ENCODE data around the gene XRCC6. TPM values are rescaled to one million over a fixed set of nuclear protein-coding genes. Genes with fewer than 3 reads are reported as not detected.
"Not testable (repeated sequence)": the region's sequence is repeated elsewhere in the genome, so short reads cannot be mapped to it uniquely, and the experiment has no call there.

XRCC6 gene
- total and polyA plus RNA-seq, 10 donors = 93.6 to 183 (median 152) TPM

DNA sequence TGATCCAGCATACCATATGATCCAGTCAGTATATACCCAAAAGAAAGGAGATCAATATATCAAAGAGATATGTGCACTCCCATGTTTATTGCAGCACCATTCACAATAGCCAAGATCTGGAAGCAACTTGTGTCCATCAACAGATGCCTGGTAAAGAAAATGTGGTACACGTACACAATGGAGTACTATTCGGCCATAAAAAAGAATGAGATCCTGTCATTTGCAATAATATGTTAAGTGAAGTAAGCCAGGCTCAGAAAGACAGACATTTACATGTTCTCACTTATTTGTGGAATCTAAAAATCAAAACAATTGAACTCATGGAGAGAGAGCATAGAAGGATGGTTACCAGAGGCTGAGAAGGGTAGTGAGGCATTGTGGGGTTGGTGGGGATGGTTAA, 40.6 kb downstream of the XRCC6 start:
- Histone ChIP-seq H3K9me3 (no peaks in the 10 kb centered on the region), H3K36me3 (peaks cover 8 to 89% (median 85%) of the 10 kb centered on the region in 6 donors), H3K27ac (no peak overlapping the region), H3K4me1 (peaks cover 3 to 7% (median 5%) of the 10 kb centered on the region in 6 donors), H3K4me3 (no peak overlapping the region), H3K27me3 (replicated peaks in 1 of 7) (no peaks in the 10 kb centered on the region)
- TF ChIP-seq POLR2AphosphoS5 (IDR thresholded peaks at IDR 0.05) (no peak), POLR2A (IDR thresholded peaks at IDR 0.05) (no peak)
- TF ChIP-seq, protein P1, sequence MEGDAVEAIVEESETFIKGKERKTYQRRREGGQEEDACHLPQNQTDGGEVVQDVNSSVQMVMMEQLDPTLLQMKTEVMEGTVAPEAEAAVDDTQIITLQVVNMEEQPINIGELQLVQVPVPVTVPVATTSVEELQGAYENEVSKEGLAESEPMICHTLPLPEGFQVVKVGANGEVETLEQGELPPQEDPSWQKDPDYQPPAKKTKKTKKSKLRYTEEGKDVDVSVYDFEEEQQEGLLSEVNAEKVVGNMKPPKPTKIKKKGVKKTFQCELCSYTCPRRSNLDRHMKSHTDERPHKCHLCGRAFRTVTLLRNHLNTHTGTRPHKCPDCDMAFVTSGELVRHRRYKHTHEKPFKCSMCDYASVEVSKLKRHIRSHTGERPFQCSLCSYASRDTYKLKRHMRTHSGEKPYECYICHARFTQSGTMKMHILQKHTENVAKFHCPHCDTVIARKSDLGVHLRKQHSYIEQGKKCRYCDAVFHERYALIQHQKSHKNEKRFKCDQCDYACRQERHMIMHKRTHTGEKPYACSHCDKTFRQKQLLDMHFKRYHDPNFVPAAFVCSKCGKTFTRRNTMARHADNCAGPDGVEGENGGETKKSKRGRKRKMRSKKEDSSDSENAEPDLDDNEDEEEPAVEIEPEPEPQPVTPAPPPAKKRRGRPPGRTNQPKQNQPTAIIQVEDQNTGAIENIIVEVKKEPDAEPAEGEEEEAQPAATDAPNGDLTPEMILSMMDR (IDR thresholded peaks at IDR 0.05 in 8 of 11, conservative IDR thresholded peaks at IDR 0.05 in 3 of 11) = no peak
- intact Hi-C loops (cut with DNase I; ENCODE audit: low total_unique reads) = no loop called here
- no peak for DNase-seq
- WGBS, 5 donors = 96 to 98% (median 96%) methylated on average over 2 of the region's 2 CpGs

GRCh38 chr22:41663594-41663993, 42.5 kb downstream of the XRCC6 start:
- Histone ChIP-seq H3K36me3 (peaks cover 0 to 70% (median 67%) of the 10 kb centered on the region in 6 donors), H3K4me1 (peaks cover 4 to 21% (median 17%) of the 10 kb centered on the region in 6 donors)
- H3K27ac ChIP-seq; H3K9me3 ChIP-seq; H3K4me3 ChIP-seq; H3K27me3 ChIP-seq (replicated peaks in 1 of 7); intact Hi-C loops (cut with DNase I; ENCODE audit: low total_unique reads): not testable (repeated sequence)
- TF ChIP-seq POLR2AphosphoS5 (IDR thresholded peaks at IDR 0.05) = peak in 1 of 3 donors; percentile 43
- 83 to 93% (median 89%) methylated on average over 9 of the region's 9 CpGs for WGBS, 5 donors
- DNase-seq = peak; percentile 29

- H3K9me3 ChIP-seq = no peaks in the 10 kb centered on the region
- H3K27ac ChIP-seq = peak overlapping the region in 1 of 8 donors; percentile 9
- no peak overlapping the region for H3K4me3 ChIP-seq
- TF ChIP-seq POLR2AphosphoS5 (IDR thresholded peaks at IDR 0.05) (no peak), POLR2A (IDR thresholded peaks at IDR 0.05) (no peak)
- TF ChIP-seq, protein P1 (IDR thresholded peaks at IDR 0.05 in 8 of 11, conservative IDR thresholded peaks at IDR 0.05 in 3 of 11) = no peak
- H3K27me3 ChIP-seq (replicated peaks in 1 of 7) = no peaks in the 10 kb centered on the region
- peaks cover 0 to 61% (median 58%) of the 10 kb centered on the region in 6 donors for H3K36me3 ChIP-seq
- intact Hi-C loops (cut with DNase I; ENCODE audit: low total_unique reads) = no loop called here
- peaks cover 4 to 21% (median 17%) of the 10 kb centered on the region in 6 donors for H3K4me1 ChIP-seq
- no peak for DNase-seq
These were observed 43.4 kb downstream of the XRCC6 start for GRCh38 chr22:41664490-41664889.

- Histone ChIP-seq H3K9me3 (no peaks in the 10 kb centered on the region), H3K4me1 (peaks cover 4 to 21% (median 17%) of the 10 kb centered on the region in 6 donors), H3K27ac (no peak overlapping the region), H3K36me3 (peaks cover 0 to 57% (median 53%) of the 10 kb centered on the region in 6 donors), H3K27me3 (replicated peaks in 1 of 7) (no peaks in the 10 kb centered on the region), H3K4me3 (no peak overlapping the region)
- WGBS, 5 donors = 93 to 97% (median 93%) methylated on average over 3 of the region's 3 CpGs
- DNase-seq = no peak
- TF ChIP-seq, protein P1 (IDR thresholded peaks at IDR 0.05 in 8 of 11, conservative IDR thresholded peaks at IDR 0.05 in 3 of 11) = no peak
- peak in 2 of 3 donors; percentile 4 to 18 for TF ChIP-seq POLR2AphosphoS5 (IDR thresholded peaks at IDR 0.05)
- intact Hi-C loops (cut with DNase I; ENCODE audit: low total_unique reads) = no loop called here
These were observed 43.9 kb downstream of the XRCC6 start for GRCh38 chr22:41664951-41665350.
